SKM-1 (cell line): ENCODE data around the gene RREB1.

Source experiments
- DNase-seq: peaks from one replicate; lab custom pipeline; 2025; ENCODE audit not compliant: unreplicated experiment; lab: John Stamatoyannopoulos, UW

RREB1 gene

DNA sequence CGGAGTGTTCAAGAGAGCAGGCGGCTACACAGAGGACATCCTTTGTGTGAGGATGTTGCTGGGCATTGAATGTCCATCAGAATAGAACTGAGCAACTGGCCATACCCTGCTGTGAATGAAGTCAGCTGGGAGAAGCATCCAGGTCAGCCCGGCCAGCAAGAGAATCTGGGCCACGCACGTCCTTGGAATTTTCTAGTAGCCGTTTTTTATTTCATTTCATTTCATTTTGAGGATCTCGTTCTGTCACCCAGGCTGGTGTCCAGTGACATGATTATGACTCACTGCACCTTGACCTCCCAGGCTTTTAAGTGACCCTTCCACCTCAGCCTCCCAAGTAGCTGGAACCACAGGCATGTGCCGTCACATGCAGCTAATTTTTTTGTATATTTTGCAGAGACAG, 107.4 kb downstream of the RREB1 start:
- DNase-seq = no peak

- no peak for DNase-seq
These were observed 108.1 kb downstream of the RREB1 start for GRCh38 chr6:7215798-7216231.

DNA sequence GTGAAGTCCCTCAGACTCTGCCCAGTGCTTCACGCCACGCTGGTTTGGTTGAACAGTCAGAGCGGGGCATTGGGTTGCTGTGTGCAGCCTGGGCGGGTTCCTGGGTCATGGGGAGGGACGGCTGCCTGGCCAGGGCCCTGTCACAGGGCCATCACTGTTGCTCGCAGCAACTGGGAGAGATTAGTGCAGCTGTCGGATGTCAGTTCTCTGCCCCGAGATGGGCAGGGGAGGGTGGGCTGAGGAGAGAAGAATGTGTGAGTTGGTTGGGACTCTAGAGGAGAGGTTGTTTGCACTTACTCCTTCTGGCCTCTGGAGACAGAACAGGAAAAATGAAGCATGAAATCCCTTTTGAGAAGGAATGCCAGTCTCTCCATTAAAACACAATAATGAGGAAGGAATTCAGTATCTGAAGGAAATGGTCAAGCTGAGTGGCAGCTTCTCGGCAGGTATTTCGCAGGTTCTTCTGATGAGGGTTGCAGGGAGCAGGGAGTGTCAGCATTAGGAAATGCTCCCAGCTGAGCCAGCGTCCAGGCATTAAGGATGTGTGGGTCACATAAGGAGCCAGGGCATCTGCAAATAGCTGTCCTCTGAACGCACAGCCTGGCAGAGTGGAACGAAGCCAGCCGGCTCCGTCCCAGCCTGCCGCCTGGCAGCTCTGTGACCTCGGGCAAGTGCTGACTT, 109.3 kb downstream of the RREB1 start:
- DNase-seq = no peak

DNA sequence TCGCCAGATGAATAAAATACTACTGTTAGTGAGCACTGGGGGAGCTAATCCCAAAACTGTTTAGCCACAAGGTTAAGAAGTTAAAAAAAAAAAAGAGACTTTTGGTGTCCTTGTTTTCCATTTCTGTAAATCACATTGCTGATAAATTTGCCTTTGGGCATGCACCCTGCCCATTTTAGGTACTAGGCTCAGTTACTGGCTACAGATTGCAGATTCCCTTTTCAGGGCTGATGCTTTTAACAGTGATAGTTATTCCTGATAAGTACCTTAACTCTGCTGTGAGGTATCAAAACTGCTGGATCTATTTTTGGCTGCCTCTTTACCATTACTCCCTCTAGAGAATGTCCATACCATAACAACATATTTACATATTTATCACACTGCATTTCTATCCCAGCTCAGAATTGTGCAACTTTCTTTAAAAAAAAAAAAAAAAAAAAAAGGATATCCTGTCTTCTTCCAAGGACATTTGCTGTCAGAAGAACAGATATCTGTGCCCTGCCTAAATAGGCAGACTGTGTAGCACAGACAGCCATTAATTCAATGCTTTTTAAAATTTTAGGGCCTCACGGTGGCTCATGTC, 110.7 kb downstream of the RREB1 start:
- DNase-seq = no peak

- DNase-seq = no peak
These were observed 111.5 kb downstream of the RREB1 start for GRCh38 chr6:7219310-7219709.

DNA sequence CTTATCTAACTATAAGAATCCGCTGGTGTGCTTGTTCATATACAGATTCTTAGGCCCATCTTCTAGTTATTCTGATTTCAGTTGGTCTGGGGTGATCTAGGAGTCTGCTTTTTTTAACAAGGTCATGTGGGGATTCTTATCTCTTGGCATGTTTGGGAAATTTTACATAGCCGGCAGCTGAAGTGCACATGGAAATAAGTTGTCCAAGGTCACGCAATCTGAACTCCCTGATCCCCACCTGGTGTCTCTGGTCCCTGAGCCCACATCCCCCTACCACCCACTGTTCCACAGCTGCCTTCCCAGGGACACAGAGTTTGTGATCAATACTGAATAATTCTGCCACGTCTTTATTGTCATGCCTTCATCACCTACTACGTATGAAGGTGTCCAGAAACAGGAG, 114.4 kb downstream of the RREB1 start:
- no peak for DNase-seq

DNA sequence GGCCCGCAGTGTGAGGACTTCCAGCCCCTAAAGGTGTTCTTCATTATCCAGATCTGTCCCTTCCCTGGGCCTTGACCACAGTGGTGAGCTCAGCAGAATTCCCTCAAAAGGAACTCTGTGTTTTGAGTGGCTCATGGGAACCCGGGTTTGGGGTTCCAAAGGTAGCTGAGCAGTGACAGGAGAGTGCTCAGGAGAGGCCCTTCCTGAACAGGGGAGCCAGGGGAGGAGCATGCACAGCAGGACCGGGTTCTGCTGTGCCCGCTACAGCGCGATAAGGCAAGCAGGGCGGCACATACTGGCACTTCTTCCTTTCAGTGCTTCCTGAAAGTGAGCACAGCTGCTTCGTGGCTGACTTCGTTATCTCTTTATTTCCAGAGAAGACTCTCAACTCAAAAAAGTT, 117.0 kb downstream of the RREB1 start:
- DNase-seq = no peak

GRCh38 chr6:7228662-7229375, 121.1 kb downstream of the RREB1 start:
- DNase-seq = no peak

GRCh38 chr6:7229376-7230326, 121.9 kb downstream of the RREB1 start:
- no peak for DNase-seq

- DNase-seq = no peak
These were observed 122.5 kb downstream of the RREB1 start for GRCh38 chr6:7230327-7230691.

GRCh38 chr6:7230956-7231713, 123.4 kb downstream of the RREB1 start:
- no peak for DNase-seq

DNA sequence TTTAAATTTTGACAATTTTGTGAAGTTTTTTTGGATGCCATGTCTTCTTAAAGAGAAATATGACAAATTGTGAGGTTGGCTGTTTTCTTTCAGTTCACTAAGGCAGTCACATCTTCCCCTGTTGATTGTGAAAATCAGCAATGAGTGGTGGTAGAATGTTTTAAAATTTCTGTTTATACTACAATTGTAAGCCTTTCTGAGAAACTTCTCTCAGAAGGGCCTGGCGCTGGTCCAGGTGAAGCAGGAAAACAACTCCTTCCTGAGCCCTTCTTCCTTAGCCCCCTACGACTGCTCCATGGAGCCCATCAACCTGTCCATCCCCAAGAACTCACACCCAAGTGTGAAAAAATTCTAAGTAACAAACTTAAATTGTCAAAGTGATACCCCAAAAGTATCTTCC, 124.6 kb downstream of the RREB1 start:
- DNase-seq = no peak

DNA sequence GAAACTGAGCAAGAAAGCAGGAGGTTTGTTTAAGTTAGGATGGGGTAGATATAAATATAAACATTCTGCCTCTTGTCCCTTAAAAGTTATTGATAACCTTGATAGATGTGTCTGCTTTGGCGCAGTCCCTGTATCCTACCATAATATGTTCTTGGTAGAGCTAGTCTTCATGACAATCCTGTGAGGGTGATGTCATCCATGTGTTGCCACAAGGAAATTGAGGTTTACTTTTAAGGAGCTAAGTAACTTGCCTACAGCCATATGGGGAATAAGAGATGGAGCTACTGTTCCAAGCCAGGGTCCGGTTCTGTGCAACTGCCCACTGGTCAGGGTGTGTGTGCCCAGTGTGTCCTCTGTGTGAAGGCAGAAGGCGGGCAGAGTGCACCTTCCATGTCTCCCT, 126.8 kb downstream of the RREB1 start:
- DNase-seq = no peak

GRCh38 chr6:7235712-7236305, 128.0 kb downstream of the RREB1 start:
- DNase-seq = no peak

DNA sequence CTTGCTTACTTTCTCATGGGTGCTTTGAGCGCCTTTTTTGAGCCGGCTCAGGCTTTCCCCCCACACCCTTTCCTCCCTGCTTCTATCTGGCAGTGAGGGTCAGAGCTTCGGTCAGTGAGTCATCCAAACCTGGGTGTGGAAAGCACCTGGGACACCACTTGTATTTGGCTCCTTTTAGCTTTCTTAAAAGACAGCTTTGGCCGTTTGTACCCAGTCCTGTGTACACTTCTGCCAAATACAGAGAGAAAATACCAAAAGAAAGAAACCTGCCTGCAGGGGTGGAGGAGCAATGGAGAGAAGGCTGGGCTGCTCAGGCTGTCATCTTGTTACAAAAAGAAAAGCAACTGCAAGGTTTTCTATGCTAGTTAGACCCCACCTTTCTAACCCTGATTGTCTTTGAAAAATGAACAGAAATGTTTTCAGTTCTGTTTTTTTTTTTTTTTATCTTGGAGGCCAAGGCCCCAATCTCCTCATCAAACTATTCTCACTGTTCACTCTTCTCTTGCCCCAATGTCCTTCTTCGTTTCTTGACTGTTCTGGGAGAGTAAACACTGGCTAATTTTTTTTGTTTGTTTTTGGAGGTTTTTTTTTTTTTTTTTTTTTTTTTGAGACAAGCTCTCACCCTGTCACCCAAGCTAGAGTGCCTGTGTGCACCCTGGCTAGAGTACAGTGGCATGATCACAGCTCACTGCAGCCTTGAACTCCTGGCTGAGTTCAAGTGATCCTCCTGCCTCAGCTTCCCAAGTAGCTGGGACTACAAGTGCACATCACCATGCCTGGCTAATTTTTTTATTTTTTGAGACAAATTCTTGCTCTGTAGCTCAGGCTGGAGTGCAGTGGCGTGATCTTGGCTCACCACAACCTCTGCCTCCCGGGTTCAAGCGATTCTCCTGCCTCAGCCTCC, 128.8 kb downstream of the RREB1 start:
- DNase-seq = no peak

DNA sequence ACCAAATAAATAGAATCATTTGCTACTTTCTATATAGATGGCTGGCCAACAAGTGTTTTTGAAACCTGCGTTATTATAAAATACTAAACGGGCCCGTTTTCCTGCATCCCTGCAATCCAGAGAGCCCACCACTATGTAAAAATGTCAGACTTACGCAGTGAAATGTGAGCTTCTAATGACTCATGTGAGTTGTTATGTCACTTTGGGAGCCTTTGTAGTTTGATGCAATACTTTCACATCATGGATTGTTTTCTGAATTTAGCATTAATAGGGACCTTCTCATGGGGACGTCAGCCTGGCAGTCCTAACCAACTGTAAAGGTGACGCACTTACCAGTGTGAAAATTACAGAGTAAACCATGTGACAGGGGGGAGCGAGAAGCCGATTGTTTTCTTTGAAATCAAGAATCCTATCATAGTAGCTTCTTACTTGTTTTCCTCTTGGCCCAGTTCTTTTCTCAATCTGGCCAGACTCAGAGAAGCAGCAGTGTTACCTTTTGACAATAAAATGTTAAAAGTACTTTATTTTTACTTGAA, 130.0 kb downstream of the RREB1 start:
- DNase-seq = no peak

GRCh38 chr6:7238526-7238899, 130.8 kb downstream of the RREB1 start:
- DNase-seq = no peak

DNA sequence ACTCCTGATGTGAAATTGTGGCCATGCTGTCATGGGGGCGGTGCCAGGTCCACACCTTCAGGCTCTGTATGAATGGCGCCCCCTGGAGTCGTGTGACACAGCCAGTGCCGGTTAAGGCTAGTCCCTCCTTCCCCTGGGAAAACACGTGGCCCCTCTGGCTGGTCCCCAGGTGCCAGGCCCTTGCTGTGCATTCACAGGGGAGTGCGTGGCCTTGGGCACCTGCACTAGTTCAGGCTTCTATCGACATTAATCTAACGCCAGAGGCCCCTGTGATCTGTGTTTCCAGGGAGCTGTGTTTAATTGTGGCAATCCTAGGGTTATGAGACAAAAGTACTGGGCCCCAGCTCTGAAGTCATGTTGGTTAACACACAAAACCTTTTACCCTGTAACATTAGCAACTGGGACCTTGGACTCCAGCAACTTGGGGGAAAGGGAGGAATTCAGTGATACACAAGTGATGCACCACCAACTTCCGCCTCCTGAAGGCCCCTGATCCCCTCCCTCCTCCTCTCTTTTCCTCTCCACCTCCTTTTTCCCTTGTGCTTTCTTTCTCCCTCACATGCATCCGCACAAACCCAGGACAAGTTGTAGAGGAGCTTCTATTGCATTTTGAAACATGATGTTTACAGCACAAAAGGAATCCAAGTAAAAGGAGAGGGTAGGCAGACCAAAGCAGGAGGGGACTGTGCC, 131.3 kb downstream of the RREB1 start:
- peak; percentile 49 for DNase-seq

DNA sequence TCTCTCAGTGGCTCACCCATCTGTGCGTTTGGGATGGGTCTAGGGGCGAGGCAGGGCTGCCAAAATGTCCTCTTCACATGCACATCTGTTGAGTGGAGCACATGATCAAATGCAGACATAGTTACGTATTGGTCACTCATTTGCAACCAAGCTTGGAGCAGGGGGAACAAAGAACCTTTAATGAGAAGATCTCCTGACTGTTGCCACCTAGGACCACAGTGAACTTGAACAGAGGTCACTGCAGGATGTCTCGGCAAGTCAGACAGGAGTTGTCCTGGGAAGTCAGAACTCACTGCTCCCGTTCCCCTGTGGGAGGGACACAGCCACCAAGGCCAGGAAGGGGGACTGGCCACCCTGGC, 131.8 kb downstream of the RREB1 start:
- DNase-seq = no peak
